ENCODE results near the gene NUP153.

NUP153 gene

DNA sequence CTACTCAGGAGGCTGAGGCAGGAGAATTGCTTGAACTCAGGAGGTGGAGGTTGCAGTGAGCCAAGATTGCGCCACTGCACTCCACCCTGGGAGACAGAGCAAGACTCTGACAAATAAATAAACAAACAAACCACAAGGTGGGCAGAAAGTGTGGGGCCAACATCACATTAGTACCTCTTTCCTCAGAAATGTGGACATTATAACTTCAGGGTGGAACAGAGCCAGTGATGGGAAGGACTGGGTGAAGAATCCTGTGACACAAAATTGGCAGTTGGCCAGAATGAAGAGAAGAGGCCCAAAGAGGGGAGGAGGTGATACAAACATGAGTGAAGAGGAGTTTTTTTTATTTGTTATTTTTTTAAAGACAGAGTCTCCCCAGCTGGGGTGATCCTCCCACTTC, 50.6 kb downstream of the NUP153 start:
- DNase-seq: no peak

DNA sequence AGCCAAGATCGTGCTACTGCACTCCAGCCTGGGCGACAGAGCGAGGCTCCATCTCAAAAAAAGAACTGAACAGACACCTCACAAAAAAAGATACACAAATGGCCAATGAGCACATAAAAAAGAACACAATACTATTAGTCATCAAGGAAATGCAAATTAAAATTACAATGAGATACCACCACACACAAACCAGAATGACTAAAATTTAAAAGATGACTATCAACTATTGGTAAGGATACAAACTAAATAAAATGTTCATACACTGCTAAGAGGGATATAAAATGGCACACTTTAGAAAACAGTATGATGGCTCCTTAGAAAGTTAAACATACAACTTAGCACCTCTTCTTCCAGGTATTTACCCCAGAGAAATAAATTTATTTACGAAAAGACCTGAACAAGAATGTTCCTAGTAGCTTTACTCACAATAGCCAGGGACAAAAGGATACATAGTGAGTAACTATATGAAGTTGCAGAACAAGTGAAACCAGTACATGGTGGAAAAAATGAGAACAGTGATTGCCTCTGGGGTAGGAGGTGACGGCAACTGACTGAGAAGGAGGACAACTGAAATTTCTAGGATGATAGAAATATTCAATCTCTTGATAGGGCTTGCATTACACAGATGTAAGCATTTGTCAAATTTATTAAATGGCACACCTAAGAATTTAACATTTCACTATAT, 53.4 kb downstream of the NUP153 start:
- no peak for DNase-seq

DNA sequence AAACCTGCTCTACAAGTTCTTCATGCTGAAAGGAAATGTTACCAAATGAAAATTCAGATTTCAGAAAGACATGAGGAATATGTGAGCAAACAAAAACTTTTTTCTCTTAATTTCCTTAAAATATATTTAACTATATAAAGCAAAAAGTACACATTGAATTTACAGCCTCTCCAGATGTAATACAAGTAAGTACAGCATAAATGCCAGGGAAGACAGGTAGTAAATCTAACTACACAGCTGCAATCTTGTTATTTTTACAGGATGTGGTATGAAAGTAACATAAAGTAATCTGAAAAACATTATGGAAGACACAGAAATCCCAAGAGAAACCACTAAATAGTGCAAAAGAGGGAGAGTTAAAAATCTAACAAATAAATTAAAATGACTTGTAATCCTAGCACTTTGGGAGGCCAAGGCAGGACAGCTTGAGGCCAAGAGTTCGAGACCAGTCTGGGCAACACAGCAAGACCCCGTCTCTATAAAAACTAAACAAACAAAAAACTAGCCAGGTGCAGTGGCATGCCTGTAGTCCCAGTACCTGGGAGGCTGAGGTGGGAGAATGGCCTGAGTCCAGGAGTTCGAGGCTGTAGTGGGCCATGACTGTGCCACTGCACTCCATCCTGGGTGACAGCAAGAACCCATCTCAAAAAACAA, 55.9 kb downstream of the NUP153 start:
- DNase-seq: no peak

DNA sequence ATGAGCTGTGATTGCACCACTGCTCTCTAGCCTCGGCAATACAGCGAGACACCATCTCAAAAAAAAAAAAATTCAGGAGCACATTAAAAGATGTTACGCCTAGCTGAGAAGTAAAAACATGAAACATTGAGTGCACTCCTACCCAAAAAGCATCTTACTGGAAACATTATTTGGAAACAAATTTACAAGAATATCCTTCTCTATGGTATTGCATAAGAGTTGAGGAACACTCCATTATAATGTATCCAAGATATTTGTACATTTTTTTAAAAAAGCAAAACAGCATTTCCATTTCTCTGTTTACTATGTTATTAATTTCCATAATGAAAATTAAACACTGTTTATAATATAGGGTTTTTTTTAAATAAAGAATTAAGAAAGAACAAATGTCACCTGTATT, 58.0 kb downstream of the NUP153 start:
- DNase-seq: no peak

DNA sequence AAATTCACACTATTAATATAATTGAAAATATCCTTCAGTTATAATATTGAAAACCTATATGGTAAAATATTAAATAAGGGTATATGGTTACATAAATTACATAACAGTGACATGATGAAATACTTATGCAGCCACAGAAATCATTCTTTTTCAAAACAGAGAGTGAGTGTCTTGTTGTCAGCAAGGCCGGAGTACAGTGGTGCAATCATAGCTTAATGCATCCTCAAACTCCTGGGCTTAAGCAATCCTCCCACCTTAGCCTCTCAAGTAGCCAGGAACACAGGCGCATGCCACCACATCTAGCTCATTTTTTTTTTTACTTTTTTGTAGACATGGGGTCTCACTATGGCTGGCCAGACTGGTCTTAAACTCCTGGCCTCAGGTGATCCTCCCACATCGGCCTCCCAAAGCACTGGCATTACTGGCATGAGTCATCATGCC, 66.2 kb downstream of the NUP153 start:
- no peak for DNase-seq

GRCh38 chr6:17638212-17638715, 68.5 kb downstream of the NUP153 start:
- no peak for DNase-seq

GRCh38 chr6:17635568-17635967, 71.2 kb downstream of the NUP153 start:
- DNase-seq: no peak

DNA sequence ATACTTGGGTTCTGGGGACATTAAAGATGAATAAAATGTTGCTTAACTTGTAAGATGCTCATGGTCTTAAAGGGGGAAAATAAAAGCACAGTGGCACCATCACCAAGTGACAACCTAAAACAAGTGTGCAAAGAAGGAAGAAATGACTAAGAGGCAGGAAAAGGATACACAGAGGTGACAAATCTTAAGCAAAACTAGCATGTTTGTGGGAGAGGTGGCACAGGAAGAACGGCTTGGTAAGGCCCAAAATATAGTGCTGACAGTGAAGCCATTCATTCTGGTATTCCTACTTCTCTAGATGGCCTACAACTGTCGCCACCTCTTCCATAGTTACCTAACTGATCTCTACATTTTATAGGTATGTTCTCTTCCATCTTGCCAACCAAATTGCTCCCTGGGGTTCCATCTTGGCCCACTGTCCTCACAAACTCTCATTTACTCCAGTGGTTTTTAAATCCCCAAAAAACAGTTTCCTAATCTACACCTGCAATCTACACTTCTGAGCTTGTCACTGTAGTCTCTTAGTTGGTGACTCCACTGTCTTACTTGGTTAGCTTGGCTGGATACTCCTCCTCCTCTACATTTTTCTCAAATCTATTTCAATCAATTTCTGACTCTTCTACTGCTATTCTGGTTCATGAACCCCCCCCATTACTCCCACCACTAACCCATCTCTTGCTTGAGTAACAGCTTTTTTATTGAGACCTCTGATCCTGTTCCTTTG, 73.1 kb downstream of the NUP153 start:
- DNase-seq: no peak

DNA sequence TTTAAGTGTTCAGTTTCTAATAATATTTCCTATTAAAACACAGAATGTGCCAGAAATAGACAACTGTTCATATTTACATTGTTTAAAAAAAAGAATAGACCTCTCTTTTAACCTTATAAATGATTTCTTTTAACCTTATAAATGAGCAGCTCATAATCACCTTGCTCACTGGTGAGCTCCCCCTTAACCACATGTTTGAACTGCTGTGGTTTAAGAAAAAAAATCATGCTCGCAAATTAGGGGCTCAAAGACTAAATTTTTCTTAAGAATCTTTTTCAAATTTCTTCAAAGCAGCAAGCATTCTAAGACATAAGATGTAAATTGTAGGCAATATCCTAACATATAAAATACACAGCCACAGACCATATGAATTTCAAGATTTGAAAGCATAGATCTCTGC, 73.8 kb downstream of the NUP153 start:
- no peak for DNase-seq

- no peak for DNase-seq
Measured at GRCh38 chr6:17630511-17631073, 76.1 kb downstream of the NUP153 start.

DNA sequence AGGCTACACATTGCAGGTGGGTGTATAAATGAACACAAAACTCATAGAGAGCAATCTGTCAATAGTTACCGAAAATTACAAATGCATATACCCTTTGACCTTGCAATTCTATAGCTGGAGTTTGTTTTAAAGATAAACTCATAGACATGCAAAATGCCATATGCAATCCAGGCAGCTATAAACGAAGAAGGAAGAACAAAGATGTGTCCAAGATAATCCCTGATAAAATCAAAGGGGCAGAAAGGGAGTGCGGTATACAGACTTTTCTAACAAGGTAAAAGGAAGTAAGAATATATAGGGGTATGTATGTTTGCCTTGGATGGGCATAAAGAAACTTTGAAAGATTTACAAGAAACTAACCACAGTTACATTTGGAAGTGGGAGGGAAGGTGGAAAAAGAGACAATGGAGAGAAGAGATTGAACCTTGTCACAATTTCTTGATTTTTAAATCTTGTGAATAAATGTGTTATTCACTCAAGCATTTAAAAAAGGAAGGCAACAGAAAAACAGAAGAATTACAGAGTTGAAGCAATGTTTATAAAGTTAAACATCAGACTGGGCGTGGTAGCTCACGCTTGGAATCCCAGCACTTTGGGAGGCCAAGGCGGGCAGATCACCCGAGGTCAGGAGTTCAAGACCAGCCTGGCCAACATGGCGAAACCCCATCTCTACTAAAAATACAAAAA, 76.8 kb downstream of the NUP153 start:
- DNase-seq: no peak

GRCh38 chr6:17628873-17629272, 77.9 kb downstream of the NUP153 start:
- no peak for DNase-seq

DNA sequence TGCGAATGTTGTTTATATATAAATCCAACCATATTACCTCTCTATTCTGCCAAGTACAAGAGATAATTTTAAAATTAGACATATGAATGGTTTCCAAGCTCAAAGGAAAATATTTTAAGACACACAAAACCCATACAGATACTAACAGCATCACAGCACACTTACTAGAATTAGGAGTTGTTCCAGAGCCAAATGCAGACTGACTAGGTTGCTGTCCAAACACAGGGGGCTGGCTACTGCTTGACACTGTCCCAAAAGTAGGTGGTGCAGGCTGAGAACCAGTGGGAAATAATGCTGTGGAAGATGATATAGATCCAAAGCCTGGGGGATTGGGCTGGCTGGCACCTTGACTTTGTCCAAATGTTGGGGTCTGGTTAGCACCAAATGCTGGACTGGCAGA, 82.3 kb downstream of the NUP153 start:
- no peak for DNase-seq

DNA sequence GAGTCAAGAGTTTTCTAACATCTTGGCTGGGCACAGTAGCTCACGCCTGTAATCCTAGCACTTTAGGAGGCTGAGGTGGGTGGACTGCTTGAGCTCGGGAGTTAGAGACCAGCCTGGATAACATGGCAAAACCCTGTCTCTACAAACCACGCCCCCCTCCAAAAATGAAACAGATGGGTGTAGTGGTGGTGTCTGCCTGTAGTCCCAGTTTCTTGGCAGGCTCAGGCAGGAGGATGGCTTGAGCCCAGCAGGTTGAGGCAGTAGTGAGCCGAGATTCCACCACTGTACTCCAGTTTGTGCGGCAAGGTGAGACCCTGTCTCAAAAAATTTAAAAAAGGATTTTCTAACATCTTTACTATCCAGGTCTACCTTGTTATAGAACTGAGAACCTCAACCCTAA, 84.6 kb downstream of the NUP153 start:
- DNase-seq: no peak

GRCh38 chr6:17621003-17621402, 85.7 kb downstream of the NUP153 start:
- DNase-seq: no peak

GRCh38 chr6:17615794-17616193, 90.9 kb downstream of the NUP153 start:
- DNase-seq: no peak

GRCh38 chr6:17612048-17612447, 94.7 kb downstream of the NUP153 start:
- no peak for DNase-seq

DNA sequence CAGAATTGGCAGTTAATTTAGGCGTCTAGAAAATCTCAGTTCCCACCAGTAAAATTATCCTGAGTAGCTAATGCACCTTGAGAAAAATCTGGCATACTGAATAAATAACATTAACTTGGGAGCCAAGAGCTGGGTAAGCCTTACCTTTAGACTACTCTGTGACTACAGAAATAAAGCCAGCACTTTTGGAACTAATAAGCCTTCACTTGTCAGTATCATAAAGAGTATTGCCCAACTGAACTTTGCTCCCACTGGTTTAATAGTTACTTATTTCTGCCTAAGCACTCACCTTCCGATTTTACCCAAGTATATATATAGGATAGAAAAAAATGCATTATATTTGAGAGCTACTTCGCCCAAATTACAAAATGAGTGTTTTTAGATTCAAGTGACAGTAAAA, 95.9 kb downstream of the NUP153 start:
- no peak for DNase-seq

DNA sequence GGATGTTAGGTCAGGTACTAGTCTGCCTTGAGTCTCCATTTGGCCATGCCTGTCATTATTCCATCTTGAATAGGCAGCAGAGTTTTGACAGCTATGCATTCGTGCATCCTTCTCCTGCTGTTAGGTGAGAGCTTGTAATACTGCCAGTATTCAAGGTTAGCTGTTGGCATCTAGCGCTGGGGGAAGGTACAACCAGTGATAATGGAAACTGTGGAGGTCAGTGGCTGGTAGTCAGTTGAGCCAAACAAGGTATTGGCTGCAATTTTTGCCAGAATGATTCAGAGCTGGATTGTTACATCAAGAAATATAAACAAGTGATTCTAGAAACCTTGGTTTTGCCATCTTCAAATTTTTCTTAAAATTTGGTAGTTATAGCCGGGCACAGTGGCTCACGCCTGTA, 100.1 kb downstream of the NUP153 start:
- no peak for DNase-seq

DNA sequence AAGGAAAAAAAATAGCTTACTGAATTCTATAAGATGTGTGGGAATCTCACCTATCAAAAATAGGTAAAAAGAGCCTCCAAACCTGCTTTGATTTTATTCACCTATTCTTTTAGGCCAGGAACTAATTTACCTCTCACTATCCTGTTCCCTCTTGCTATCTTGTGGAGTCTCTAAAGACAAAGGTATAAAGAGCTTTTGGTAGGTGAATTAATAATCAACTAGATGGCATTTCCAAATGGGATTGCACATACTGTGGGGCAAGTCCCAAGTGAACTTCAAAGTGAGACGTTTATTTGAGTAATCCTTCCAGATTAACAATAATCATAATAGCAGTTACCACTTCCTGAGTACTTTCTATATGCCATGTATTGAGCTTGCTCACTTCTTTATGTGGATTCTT, 103.8 kb downstream of the NUP153 start:
- no peak for DNase-seq

- DNase-seq: no peak
Measured at GRCh38 chr6:17601386-17601703, 105.4 kb downstream of the NUP153 start.

DNA sequence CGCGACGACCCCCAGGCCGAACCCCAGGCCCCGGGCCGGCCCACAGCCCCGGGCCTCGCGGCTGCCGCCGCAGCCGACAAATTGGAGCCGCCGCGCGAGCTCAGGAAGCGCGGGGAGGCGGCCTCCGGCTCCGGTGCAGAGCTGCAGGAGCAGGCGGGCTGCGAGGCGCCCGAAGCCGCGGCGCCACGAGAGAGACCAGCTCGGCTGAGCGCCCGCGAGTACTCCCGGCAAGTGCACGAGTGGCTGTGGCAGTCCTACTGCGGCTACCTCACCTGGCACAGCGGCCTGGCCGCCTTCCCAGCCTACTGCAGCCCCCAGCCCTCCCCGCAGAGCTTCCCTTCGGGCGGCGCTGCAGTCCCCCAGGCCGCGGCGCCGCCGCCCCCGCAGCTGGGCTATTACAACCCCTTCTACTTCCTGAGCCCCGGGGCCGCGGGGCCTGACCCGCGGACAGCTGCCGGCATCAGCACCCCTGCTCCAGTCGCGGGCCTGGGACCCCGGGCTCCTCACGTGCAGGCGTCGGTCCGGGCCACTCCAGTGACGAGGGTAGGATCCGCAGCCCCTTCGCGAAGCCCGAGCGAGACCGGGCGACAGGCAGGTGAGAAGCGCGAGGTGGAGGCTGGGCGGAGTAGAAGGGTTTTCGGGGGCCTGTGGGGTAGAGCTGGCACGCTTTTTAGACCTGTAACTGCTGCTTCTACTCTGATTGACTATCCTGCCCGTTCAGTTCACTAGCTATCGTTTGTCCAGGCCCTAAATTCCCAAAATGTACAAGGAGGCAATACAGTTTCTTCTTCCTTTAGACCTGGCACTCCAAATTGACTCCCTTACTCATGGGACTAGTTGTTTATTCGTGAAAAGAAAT, 106.0 kb downstream of the NUP153 start:
- DNase-seq: peak; percentile 23

All from activated T-cell treated with anti-CD3 and anti-CD28 coated beads for 4 hours (primary cell).